OCI-LY3 (cell line): ENCODE data around the gene PPP1R14D.

ENCODE experiments used
- CTCF ChIP-seq: fragments of 200-600, 300-600 bp; sonication (generic); IDR thresholded peaks from 2 replicates; pipeline ENCODE4 v1.5.1; 2014; ENCODE audit warnings: antibody characterized with exemption, low read length, low read depth
- EZH2phosphoT487 ChIP-seq: fragments of 200-600 bp; shearing (Covaris generic); IDR thresholded peaks from 2 replicates; pipeline ENCODE4 v1.6.1; 2018; ENCODE audit warnings: antibody characterized with exemption, mixed run types, low read depth

- TF ChIP-seq CTCF (no peak), EZH2phosphoT487 (no peak)
These were observed 54.6 kb downstream of the PPP1R14D start for GRCh38 chr15:40773902-40774301.
